Measurements from ENCODE around the gene SEMA5B. TPM values are rescaled to one million over a fixed set of nuclear protein-coding genes. Genes with fewer than 3 reads are reported as not detected.
A peak's percentile ranks its signal among the peaks of the same experiment; 100 is the strongest.

SEMA5B gene
- total and polyA plus RNA-seq, 7 donors, result 0.08 to 1.1 (median 0.43) TPM

DNA sequence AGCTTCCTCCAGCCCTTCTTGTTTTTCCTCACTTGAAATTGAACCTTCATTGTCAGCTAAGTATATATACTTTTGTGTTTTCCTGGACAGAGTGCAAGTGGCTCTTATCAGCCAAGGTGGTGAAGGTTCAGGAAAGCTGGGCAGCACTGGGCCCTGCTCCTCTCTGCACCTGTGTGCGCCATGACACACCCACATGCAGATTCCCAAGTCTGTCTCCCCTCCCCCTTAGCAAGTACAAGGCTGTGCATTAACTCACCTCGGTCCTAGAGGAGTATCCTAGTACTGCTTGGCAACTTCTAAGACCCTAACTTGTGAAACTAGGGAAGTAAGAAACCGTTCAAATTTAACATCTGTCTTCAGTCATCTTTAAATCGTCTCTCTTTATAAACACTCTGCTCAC is 146.9 kb downstream of the SEMA5B start:
- ATAC-seq, result peak in 1 of 4 donors; percentile 38
- 62 to 68% (median 67%) methylated on average over 4 of the region's 4 CpGs for WGBS, 3 donors

DNA sequence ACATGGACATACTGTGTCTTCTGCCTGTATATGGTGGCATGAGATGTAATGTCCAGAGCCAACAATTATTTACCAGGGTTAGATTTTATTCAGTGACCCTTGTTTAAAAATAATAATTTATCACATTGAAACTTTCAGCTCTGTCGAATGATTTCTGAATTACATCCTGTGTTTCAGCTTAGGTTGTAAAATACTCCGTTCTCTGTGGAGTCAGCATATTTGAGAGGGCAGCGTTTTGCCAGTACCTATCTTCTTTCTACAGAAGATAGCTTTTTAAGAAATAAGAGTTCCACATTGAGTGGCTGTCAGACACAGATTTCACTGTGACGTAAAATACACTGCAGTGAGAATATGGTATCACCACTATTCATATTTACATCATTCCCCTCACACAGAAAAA is 147.4 kb downstream of the SEMA5B start:
- ATAC-seq, result no peak
- 90 to 94% (median 93%) methylated on average over 4 of the region's 4 CpGs for WGBS, 3 donors
- TF ChIP-seq, protein P1, sequence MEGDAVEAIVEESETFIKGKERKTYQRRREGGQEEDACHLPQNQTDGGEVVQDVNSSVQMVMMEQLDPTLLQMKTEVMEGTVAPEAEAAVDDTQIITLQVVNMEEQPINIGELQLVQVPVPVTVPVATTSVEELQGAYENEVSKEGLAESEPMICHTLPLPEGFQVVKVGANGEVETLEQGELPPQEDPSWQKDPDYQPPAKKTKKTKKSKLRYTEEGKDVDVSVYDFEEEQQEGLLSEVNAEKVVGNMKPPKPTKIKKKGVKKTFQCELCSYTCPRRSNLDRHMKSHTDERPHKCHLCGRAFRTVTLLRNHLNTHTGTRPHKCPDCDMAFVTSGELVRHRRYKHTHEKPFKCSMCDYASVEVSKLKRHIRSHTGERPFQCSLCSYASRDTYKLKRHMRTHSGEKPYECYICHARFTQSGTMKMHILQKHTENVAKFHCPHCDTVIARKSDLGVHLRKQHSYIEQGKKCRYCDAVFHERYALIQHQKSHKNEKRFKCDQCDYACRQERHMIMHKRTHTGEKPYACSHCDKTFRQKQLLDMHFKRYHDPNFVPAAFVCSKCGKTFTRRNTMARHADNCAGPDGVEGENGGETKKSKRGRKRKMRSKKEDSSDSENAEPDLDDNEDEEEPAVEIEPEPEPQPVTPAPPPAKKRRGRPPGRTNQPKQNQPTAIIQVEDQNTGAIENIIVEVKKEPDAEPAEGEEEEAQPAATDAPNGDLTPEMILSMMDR (IDR thresholded peaks at IDR 0.05), result no peak

More for the DNA sequence above, 146.9 kb downstream of the SEMA5B start:
- intact Hi-C loops (cut with DNase I), result no loop called here
- Histone ChIP-seq H3K36me3 (ENCODE audit: insufficient read depth in 1 of 2, low read depth in 1 of 2) (peaks cover 2 to 62% of the 10 kb centered on the region in 2 donors), H3K27ac (no peak overlapping the region), H3K27me3 (ENCODE audit: insufficient read depth in 3 of 3, low read length in 2 of 3) (no peaks in the 10 kb centered on the region), H3K4me1 (no peaks in the 10 kb centered on the region), H3K9me3 (no peaks in the 10 kb centered on the region), H3K4me3 (no peak overlapping the region)
- TF ChIP-seq, protein P1 (IDR thresholded peaks at IDR 0.05), result no peak
- DNase-seq, result no peak

DNA sequence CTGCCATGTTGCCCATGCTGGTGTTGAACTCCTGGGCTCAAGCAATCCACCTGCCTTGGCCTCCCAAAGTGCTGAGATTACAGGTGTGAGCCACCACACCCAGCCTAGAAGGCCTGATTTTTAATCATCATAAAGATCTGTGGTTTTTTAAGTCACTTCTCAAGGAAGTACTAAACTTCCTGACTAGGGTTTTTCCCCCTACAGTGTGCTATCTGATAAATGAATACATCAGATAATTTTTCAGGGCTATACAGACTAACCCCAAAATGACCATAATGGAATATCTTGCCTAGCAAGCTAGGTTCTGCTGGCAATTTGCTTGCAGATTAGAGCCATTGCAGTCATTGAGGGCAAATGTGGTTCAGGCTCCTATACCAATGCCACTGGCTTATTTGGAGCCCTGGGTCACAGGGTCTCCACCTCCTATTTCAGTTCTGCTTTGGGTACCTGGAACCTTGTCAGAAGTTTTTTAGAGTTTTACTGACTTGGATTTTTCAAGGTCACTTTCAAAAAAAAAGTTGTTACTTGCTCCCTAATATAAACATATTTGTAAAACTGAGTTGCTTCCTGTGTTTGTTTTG is 151.9 kb downstream of the SEMA5B start:
- no peak for ATAC-seq
- intact Hi-C loops (cut with DNase I), result no loop called here
- no peak for DNase-seq
- Histone ChIP-seq H3K9me3 (no peaks in the 10 kb centered on the region), H3K4me1 (no peaks in the 10 kb centered on the region), H3K36me3 (ENCODE audit: insufficient read depth in 1 of 2, low read depth in 1 of 2) (peaks cover 1 to 71% of the 10 kb centered on the region in 2 donors), H3K27me3 (ENCODE audit: insufficient read depth in 3 of 3, low read length in 2 of 3) (no peaks in the 10 kb centered on the region), H3K27ac (no peak overlapping the region), H3K4me3 (no peak overlapping the region)
- TF ChIP-seq, protein P1 (IDR thresholded peaks at IDR 0.05), result no peak

More for the DNA sequence above, 147.4 kb downstream of the SEMA5B start:
- Histone ChIP-seq H3K9me3 (no peaks in the 10 kb centered on the region), H3K4me3 (no peak overlapping the region), H3K27me3 (ENCODE audit: insufficient read depth in 3 of 3, low read length in 2 of 3) (no peaks in the 10 kb centered on the region), H3K36me3 (ENCODE audit: insufficient read depth in 1 of 2, low read depth in 1 of 2) (peaks cover 2 to 59% of the 10 kb centered on the region in 2 donors), H3K27ac (no peak overlapping the region), H3K4me1 (no peaks in the 10 kb centered on the region)
- intact Hi-C loops (cut with DNase I), result no loop called here
- no peak for DNase-seq

DNA sequence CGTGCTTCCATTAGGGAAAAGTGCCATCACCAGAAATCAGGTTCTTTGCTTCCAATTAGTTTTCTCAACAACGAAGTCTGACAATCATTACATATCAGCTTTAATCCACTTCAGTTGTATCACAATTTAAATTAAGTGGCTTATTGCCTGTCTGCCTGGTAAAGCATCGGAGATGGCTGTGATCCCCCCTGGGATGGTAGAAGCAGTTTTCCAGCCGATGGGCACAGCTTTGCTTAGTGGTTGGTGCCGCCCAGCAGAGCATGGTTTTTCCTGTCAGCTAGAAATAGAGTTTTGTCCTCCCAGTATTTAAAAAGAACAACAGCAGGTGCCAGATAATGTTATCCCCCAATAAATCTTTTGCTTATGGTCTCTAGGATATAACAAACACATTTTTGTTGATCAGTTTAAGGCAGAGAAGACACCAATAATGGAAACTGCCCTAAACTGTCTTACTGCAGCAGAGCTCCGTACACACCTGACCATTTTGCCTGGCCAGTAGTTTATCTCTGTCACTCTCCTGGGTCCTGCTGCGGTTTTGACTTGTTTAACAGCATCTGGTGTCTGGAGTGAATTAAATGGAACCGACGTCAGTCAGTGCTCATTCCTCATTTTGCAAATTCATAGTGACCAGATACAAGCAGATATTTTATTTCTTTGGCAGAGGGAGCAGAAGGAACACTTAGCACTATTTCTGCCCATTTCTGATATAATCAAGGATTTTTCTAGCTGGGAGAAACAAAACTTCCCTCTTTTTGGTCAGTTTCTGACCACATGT is 153.6 kb downstream of the SEMA5B start:
- TF ChIP-seq, protein P1 (IDR thresholded peaks at IDR 0.05), result no peak
- H3K36me3 ChIP-seq (ENCODE audit: insufficient read depth in 1 of 2, low read depth in 1 of 2), result peaks cover 0 to 57% of the 10 kb centered on the region in 2 donors
- intact Hi-C loops (cut with DNase I), result no loop called here
- ATAC-seq, result no peak
- H3K4me3 ChIP-seq, result no peak overlapping the region
- H3K27me3 ChIP-seq (ENCODE audit: insufficient read depth in 3 of 3, low read length in 2 of 3), result no peaks in the 10 kb centered on the region
- no peak for DNase-seq
- WGBS, 3 donors, result 75 to 78% (median 77%) methylated on average over 9 of the region's 9 CpGs
- no peaks in the 10 kb centered on the region for H3K4me1 ChIP-seq
- H3K9me3 ChIP-seq, result no peaks in the 10 kb centered on the region
- no peak overlapping the region for H3K27ac ChIP-seq

All from psoas muscle (tissue), 8 donors.